PC-3 (cell line): ENCODE measurements around the gene LHFPL6.

Experiments used
- EZH2 ChIP-seq: fragments of 300-600 bp; sonication (generic); IDR thresholded peaks from one replicate; pipeline ENCODE4 v1.6.1; 2017; ENCODE audit warnings: antibody characterized with exemption, mild to moderate bottlenecking, low read length; ENCODE audit not compliant: unreplicated experiment
- EZH2phosphoT487 ChIP-seq: fragments of 300-600 bp; sonication (generic); IDR thresholded peaks from 2 replicates; pipeline ENCODE4 v1.6.1; 2018; ENCODE audit warnings: mild to moderate bottlenecking, antibody characterized with exemption, low read length, borderline replicate concordance
- TF ChIP-seq, protein P1 (sequence below): fragments of 300-600 bp; sonication (generic); conservative IDR thresholded peaks from 2 replicates; pipeline ENCODE4 v1.5.1; 2017; ENCODE audit warnings: antibody characterized with exemption, low read depth, mild to moderate bottlenecking, low read length

DNA sequence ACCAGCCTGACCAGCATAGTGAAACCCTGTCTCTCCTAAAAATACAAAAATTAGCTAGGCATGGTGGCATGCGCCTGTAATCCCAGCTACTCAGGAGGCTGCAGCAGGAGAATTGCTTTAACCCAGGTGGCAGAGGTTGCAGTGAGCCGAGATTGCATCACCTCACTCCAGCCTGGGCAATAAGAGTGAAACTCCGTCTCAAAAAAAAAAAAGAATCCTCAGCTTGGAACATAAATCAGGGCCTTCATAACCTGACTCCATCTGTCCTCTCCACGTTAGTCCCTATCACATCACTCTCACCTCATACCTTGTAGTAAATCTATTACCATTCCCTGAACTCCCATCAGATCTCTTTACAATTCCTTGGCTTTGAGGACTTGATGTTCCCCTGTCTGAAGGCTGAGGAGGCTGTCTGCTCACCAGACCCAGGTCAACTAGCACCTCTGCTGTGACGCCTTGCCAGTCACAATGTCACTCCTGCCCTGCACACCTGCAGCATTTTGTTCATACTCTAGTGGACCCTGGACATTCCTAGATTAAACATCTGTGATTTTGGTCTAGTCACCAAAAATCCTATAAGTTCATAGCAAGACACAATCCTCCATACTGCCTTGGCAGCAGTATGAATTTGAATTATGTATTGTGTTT is 15.9 kb downstream of the LHFPL6 start:
- no peak for TF ChIP-seq EZH2
- TF ChIP-seq, protein P1, sequence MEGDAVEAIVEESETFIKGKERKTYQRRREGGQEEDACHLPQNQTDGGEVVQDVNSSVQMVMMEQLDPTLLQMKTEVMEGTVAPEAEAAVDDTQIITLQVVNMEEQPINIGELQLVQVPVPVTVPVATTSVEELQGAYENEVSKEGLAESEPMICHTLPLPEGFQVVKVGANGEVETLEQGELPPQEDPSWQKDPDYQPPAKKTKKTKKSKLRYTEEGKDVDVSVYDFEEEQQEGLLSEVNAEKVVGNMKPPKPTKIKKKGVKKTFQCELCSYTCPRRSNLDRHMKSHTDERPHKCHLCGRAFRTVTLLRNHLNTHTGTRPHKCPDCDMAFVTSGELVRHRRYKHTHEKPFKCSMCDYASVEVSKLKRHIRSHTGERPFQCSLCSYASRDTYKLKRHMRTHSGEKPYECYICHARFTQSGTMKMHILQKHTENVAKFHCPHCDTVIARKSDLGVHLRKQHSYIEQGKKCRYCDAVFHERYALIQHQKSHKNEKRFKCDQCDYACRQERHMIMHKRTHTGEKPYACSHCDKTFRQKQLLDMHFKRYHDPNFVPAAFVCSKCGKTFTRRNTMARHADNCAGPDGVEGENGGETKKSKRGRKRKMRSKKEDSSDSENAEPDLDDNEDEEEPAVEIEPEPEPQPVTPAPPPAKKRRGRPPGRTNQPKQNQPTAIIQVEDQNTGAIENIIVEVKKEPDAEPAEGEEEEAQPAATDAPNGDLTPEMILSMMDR = no peak
- TF ChIP-seq EZH2phosphoT487 = no peak
